HG02759 (cell line): Measurements from ENCODE around the gene MMAB.

Experiments
- ATAC-seq: cut with Tn5 transposase; IDR thresholded peaks from one replicate; pipeline ENCODE4 v1.9.1; 2021; ENCODE audit warnings: mild to moderate bottlenecking, moderate library complexity; ENCODE audit not compliant: unreplicated experiment

The MMAB gene

GRCh38 chr12:109560867-109561710, 12.2 kb downstream of the MMAB start:
- ATAC-seq: no peak

- no peak for ATAC-seq
These were observed 13.7 kb downstream of the MMAB start for GRCh38 chr12:109559601-109560000.

- ATAC-seq: no peak
These were observed 14.2 kb downstream of the MMAB start for GRCh38 chr12:109559200-109559505.

GRCh38 chr12:109558374-109559199, 14.7 kb downstream of the MMAB start:
- no peak for ATAC-seq

- no peak for ATAC-seq
These were observed 15.5 kb downstream of the MMAB start for GRCh38 chr12:109557805-109558204.

GRCh38 chr12:109557200-109557599, 16.1 kb downstream of the MMAB start:
- no peak for ATAC-seq

- ATAC-seq: no peak
These were observed 17.6 kb downstream of the MMAB start for GRCh38 chr12:109555431-109556315.

GRCh38 chr12:109554761-109555160, 18.5 kb downstream of the MMAB start:
- ATAC-seq: no peak

- no peak for ATAC-seq
These were observed 19.3 kb downstream of the MMAB start for GRCh38 chr12:109553906-109554500.

GRCh38 chr12:109553483-109553882, 19.8 kb downstream of the MMAB start:
- no peak for ATAC-seq

- ATAC-seq: no peak
These were observed 20.3 kb downstream of the MMAB start for GRCh38 chr12:109552971-109553370.

GRCh38 chr12:109551108-109551507, 22.2 kb downstream of the MMAB start:
- ATAC-seq: no peak

GRCh38 chr12:109550281-109550680, 23.0 kb downstream of the MMAB start:
- ATAC-seq: no peak

GRCh38 chr12:109549613-109550270, 23.6 kb downstream of the MMAB start:
- ATAC-seq: no peak

GRCh38 chr12:109548258-109548657, 25.0 kb downstream of the MMAB start:
- no peak for ATAC-seq

GRCh38 chr12:109547286-109547685, 26.0 kb downstream of the MMAB start:
- ATAC-seq: no peak

- no peak for ATAC-seq
These were observed 27.5 kb downstream of the MMAB start for GRCh38 chr12:109545826-109546225.

- no peak for ATAC-seq
These were observed 28.3 kb downstream of the MMAB start for GRCh38 chr12:109544955-109545531.

GRCh38 chr12:109542876-109543275, 30.4 kb downstream of the MMAB start:
- ATAC-seq: no peak

- ATAC-seq: no peak
These were observed 31.3 kb downstream of the MMAB start for GRCh38 chr12:109542014-109542413.
